ENCODE data around the gene SORCS1. TPM values are rescaled to one million over a fixed set of nuclear protein-coding genes. Genes with fewer than 3 reads are reported as not detected.

The SORCS1 gene
- polyA plus RNA-seq, 1 donor (not counting 4 experiments of a cell fraction or from before 2014, with no cell fraction given) = not detected

- no peak overlapping the region for H3K9ac ChIP-seq (ENCODE audit: control insufficient read depth, extremely low read depth, insufficient read depth, low read length)
- H3K36me3 ChIP-seq (ENCODE audit: control insufficient read depth in 2 of 2, extremely low read depth in 1 of 2, insufficient read depth in 2 of 2, low read length in 2 of 2) = no peaks in the 10 kb centered on the region
- no peaks in the 10 kb centered on the region for H3K27me3 ChIP-seq (ENCODE audit: control insufficient read depth, extremely low read depth, insufficient read depth, low read length)
- H2AFZ ChIP-seq (ENCODE audit: control insufficient read depth, low read length) = no peak overlapping the region
- H3K4me3 ChIP-seq (ENCODE audit: control insufficient read depth in 2 of 3, extremely low read depth in 1 of 3, insufficient read depth in 2 of 3, low read depth in 1 of 3, low read length in 3 of 3) = no peak overlapping the region
- TF ChIP-seq, protein P1, sequence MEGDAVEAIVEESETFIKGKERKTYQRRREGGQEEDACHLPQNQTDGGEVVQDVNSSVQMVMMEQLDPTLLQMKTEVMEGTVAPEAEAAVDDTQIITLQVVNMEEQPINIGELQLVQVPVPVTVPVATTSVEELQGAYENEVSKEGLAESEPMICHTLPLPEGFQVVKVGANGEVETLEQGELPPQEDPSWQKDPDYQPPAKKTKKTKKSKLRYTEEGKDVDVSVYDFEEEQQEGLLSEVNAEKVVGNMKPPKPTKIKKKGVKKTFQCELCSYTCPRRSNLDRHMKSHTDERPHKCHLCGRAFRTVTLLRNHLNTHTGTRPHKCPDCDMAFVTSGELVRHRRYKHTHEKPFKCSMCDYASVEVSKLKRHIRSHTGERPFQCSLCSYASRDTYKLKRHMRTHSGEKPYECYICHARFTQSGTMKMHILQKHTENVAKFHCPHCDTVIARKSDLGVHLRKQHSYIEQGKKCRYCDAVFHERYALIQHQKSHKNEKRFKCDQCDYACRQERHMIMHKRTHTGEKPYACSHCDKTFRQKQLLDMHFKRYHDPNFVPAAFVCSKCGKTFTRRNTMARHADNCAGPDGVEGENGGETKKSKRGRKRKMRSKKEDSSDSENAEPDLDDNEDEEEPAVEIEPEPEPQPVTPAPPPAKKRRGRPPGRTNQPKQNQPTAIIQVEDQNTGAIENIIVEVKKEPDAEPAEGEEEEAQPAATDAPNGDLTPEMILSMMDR (optimal IDR thresholded peaks at IDR 0.05 in 1 of 3, IDR thresholded peaks at IDR 0.05 in 1 of 3, conservative IDR thresholded peaks at IDR 0.05 in 1 of 3; ENCODE audit: extremely low read depth in 1 of 3, insufficient read depth in 2 of 3, low read length in 3 of 3) = no peak
- no peak for TF ChIP-seq EZH2 (IDR thresholded peaks at IDR 0.05; ENCODE audit: low read length)
- no peak overlapping the region for H3K4me2 ChIP-seq (ENCODE audit: control insufficient read depth, extremely low read depth, insufficient read depth, low read depth, low read length)
- H4K20me1 ChIP-seq (ENCODE audit: control insufficient read depth, extremely low read depth, insufficient read depth, low read length) = no peaks in the 10 kb centered on the region
- dilution Hi-C loops (cut with MboI; ENCODE audit: extremely low pct_ligation_motif_present, low sequenced_read_pairs) = no loop called here
- DNase-seq (ENCODE audit: low read depth, low spot score) (no peak), FAIRE-seq (no peak)
- H3K79me2 ChIP-seq (ENCODE audit: control insufficient read depth, insufficient read depth, low read length) = no peaks in the 10 kb centered on the region
- H3K4me1 ChIP-seq (ENCODE audit: control insufficient read depth, extremely low read depth, insufficient read depth, low read length) = no peaks in the 10 kb centered on the region
- no peaks in the 10 kb centered on the region for H3K9me3 ChIP-seq (ENCODE audit: control insufficient read depth, low read depth, low read length)
- H3K9me1 ChIP-seq (ENCODE audit: control insufficient read depth, extremely low read depth, insufficient read depth, low read length) = no peaks in the 10 kb centered on the region
- H3K27ac ChIP-seq (ENCODE audit: control insufficient read depth, insufficient read depth, low read length) = no peak overlapping the region
Observed at GRCh38 chr10:106707657-106708056, 456.8 kb downstream of the SORCS1 start.

GRCh38 chr10:106706127-106706526 is 458.4 kb downstream of the SORCS1 start:
- Histone ChIP-seq H3K36me3 (ENCODE audit: control insufficient read depth in 2 of 2, extremely low read depth in 1 of 2, insufficient read depth in 2 of 2, low read length in 2 of 2) (no peaks in the 10 kb centered on the region), H3K27ac (ENCODE audit: control insufficient read depth, insufficient read depth, low read length) (no peak overlapping the region), H3K4me1 (ENCODE audit: control insufficient read depth, extremely low read depth, insufficient read depth, low read length) (no peaks in the 10 kb centered on the region), H3K79me2 (ENCODE audit: control insufficient read depth, insufficient read depth, low read length) (no peaks in the 10 kb centered on the region), H3K9me1 (ENCODE audit: control insufficient read depth, extremely low read depth, insufficient read depth, low read length) (no peaks in the 10 kb centered on the region), H3K4me3 (ENCODE audit: control insufficient read depth in 2 of 3, extremely low read depth in 1 of 3, insufficient read depth in 2 of 3, low read depth in 1 of 3, low read length in 3 of 3) (no peak overlapping the region), H3K27me3 (ENCODE audit: control insufficient read depth, extremely low read depth, insufficient read depth, low read length) (no peaks in the 10 kb centered on the region), H3K9me3 (ENCODE audit: control insufficient read depth, low read depth, low read length) (no peaks in the 10 kb centered on the region), H2AFZ (ENCODE audit: control insufficient read depth, low read length) (no peak overlapping the region), H4K20me1 (ENCODE audit: control insufficient read depth, extremely low read depth, insufficient read depth, low read length) (no peaks in the 10 kb centered on the region), H3K4me2 (ENCODE audit: control insufficient read depth, extremely low read depth, insufficient read depth, low read depth, low read length) (no peak overlapping the region), H3K9ac (ENCODE audit: control insufficient read depth, extremely low read depth, insufficient read depth, low read length) (no peak overlapping the region)
- TF ChIP-seq EZH2 (IDR thresholded peaks at IDR 0.05; ENCODE audit: low read length) = no peak
- TF ChIP-seq, protein P1 (optimal IDR thresholded peaks at IDR 0.05 in 1 of 3, IDR thresholded peaks at IDR 0.05 in 1 of 3, conservative IDR thresholded peaks at IDR 0.05 in 1 of 3; ENCODE audit: extremely low read depth in 1 of 3, insufficient read depth in 2 of 3, low read length in 3 of 3) = no peak
- dilution Hi-C loops (cut with MboI; ENCODE audit: extremely low pct_ligation_motif_present, low sequenced_read_pairs) = no loop called here
- FAIRE-seq (no peak), DNase-seq (ENCODE audit: low read depth, low spot score) (no peak)

All from keratinocyte (primary cell).